ENCODE measurements around the gene JAZF1. TPM values are rescaled to one million over a fixed set of nuclear protein-coding genes. Genes with fewer than 3 reads are reported as not detected.

Gene JAZF1
- total and polyA plus RNA-seq, 9 of the 15 experiments (the other 6 are each of a cell fraction or from before 2014, with no cell fraction given), result 0.04 to 0.64 (median 0.11) TPM; not detected in 3

DNA sequence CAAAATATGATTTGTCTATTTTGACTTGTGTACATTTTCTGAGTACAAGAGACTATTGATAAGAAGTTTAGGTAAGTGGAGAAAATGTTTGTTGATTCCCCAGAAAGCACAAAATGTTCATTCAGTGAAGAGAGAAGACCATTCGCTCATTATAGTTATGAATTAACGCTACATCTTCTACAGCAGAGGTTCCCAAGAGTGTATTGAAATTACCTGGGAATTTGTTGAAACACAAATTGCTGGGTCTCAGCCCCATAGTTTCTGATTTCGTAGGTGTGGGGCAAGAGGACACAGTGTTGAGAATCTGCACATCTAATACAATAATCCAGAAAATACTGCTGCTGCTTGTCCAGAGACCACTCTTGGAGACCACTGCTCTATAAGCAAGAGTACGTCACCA is 24.2 kb downstream of the JAZF1 start:
- Histone ChIP-seq H3K27me3 (ENCODE audit: control insufficient read depth in 2 of 2, insufficient read depth in 2 of 2, low read length in 2 of 2) (no peaks in the 10 kb centered on the region; a peak in 1 of 5 replicates), H3K4me2 (ENCODE audit: insufficient read depth, low read length) (no peak overlapping the region)
- POLR2A ChIA-PET, result no interaction called here

More for the DNA sequence above, 24.2 kb downstream of the JAZF1 start:
- no peak for DNase-seq (ENCODE audit: extremely low read depth in 1 of 4, low spot score in 3 of 4)
- Histone ChIP-seq H2AFZ (ENCODE audit: low read depth, low read length) (no peak overlapping the region), H4K20me1 (replicated peaks; ENCODE audit: control insufficient read depth, insufficient read depth, low read length) (no peaks in the 10 kb centered on the region), H3K4me1 (replicated peaks in 1 of 2; ENCODE audit: control insufficient read depth in 2 of 2, insufficient read depth in 2 of 2, low read length in 2 of 2) (no peaks in the 10 kb centered on the region), H3K9me1 (ENCODE audit: control insufficient read depth, insufficient read depth, low read length) (no peaks in the 10 kb centered on the region), H3K79me2 (ENCODE audit: control insufficient read depth, insufficient read depth, low read length) (no peaks in the 10 kb centered on the region), H3K4me3 (no peak overlapping the region), H3K27ac (ENCODE audit: extremely low read depth, low read depth, low read length) (no peak overlapping the region), H3K9ac (ENCODE audit: insufficient read depth in 1 of 2, low read depth in 2 of 2, low read length in 2 of 2) (no peak overlapping the region), H3K36me3 (ENCODE audit: control insufficient read depth, insufficient read depth, low read length) (no peaks in the 10 kb centered on the region), H3K9me3 (replicated peaks; ENCODE audit: control insufficient read depth, insufficient read depth, low read depth, low read length) (no peaks in the 10 kb centered on the region)
- BruUV-seq (replicated peaks), result no TSS peak
- in situ Hi-C loops (cut with MboI) (no loop called here), intact Hi-C loops (cut with micrococcal nuclease) (no loop called here)
- no peak for ATAC-seq
- no peak for FAIRE-seq
- TF ChIP-seq NRF1 (conservative IDR thresholded peaks at IDR 0.05 in 1 of 2, IDR thresholded peaks at IDR 0.05 in 1 of 2) (no peak), FOS (IDR thresholded peaks at IDR 0.05; ENCODE audit: extremely low read depth, insufficient read length) (no peak), ZNF324 (CRISPR knock-in tag; IDR thresholded peaks at IDR 0.05) (no peak), ZNF780A (CRISPR knock-in tag; IDR thresholded peaks at IDR 0.05) (no peak), NCOA1 (IDR thresholded peaks at IDR 0.05; ENCODE audit: low read depth) (no peak), ZFPM2 (CRISPR knock-in tag; IDR thresholded peaks at IDR 0.05) (no peak), RFX5 (IDR thresholded peaks at IDR 0.05; ENCODE audit: low read depth, low read length) (no peak), ZNF79 (CRISPR knock-in tag; IDR thresholded peaks at IDR 0.05; ENCODE audit: low read depth) (no peak), SMAD2 (IDR thresholded peaks at IDR 0.05; ENCODE audit: low read depth, low read length) (no peak), ZNF76 (CRISPR knock-in tag; IDR thresholded peaks at IDR 0.05; ENCODE audit: borderline replicate concordance) (no peak), TOE1 (IDR thresholded peaks at IDR 0.05; ENCODE audit: borderline replicate concordance) (no peak), TOE1 (CRISPR knock-in tag; IDR thresholded peaks at IDR 0.05; ENCODE audit: borderline replicate concordance, low read depth) (no peak), AFF1 (IDR thresholded peaks at IDR 0.05; ENCODE audit: low read depth in 1 of 2, partially characterized antibody in 2 of 2) (no peak)
- TF ChIP-seq, protein P1, sequence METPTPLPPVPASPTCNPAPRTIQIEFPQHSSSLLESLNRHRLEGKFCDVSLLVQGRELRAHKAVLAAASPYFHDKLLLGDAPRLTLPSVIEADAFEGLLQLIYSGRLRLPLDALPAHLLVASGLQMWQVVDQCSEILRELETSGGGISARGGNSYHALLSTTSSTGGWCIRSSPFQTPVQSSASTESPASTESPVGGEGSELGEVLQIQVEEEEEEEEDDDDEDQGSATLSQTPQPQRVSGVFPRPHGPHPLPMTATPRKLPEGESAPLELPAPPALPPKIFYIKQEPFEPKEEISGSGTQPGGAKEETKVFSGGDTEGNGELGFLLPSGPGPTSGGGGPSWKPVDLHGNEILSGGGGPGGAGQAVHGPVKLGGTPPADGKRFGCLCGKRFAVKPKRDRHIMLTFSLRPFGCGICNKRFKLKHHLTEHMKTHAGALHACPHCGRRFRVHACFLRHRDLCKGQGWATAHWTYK (CRISPR knock-in tag; IDR thresholded peaks at IDR 0.05), result no peak
- 4% methylated on average over 4 of the region's 4 CpGs for WGBS (ENCODE audit: insufficient coverage, low coverage, missing lambda C conversion rate)
- CTCF ChIA-PET (ENCODE audit: low intra/inter-chr PET ratio), result no interaction called here

All from K562 (cell line).